H9 (cell line): ENCODE data around the gene CCDC126. TPM values are rescaled to one million over a fixed set of nuclear protein-coding genes. Genes with fewer than 3 reads are reported as not detected.

ENCODE experiments used
- DNase-seq: peaks from one replicate; pipeline ENCODE4 v3.0.0-alpha.2; 2017
- H2AFZ ChIP-seq: one replicate; pipeline ENCODE4 v1.6.1; 2013; ENCODE audit warnings: mild to moderate bottlenecking, low read length, control low read depth, moderate library complexity
- H2AK5ac ChIP-seq: 2 replicates; pipeline ENCODE4 v1.6.1; 2013; ENCODE audit warnings: low read length, control low read depth, mixed read lengths; ENCODE audit not compliant: insufficient read length
- H2BK120ac ChIP-seq: one replicate; pipeline ENCODE4 v1.6.1; 2013; ENCODE audit warnings: low read depth, mild to moderate bottlenecking, low read length, control low read depth, inconsistent platforms; ENCODE audit not compliant: poor library complexity, severe bottlenecking
- H2BK12ac ChIP-seq: 2 replicates; pipeline ENCODE4 v1.6.1; 2013; ENCODE audit warnings: low read length, control low read depth, mixed read lengths, low read depth; ENCODE audit not compliant: insufficient read length
- H2BK15ac ChIP-seq: 2 replicates; pipeline ENCODE4 v1.6.1; 2013; ENCODE audit warnings: low read depth, low read length, control low read depth
- H2BK20ac ChIP-seq: one replicate; pipeline ENCODE4 v1.6.1; 2013; ENCODE audit warnings: low read depth, mild to moderate bottlenecking, low read length, control low read depth, inconsistent platforms; ENCODE audit not compliant: poor library complexity, severe bottlenecking
- H2BK5ac ChIP-seq: 2 replicates; pipeline ENCODE4 v1.6.1; 2013; ENCODE audit warnings: low read length, control low read depth, mixed read lengths; ENCODE audit not compliant: insufficient read length
- H3K14ac ChIP-seq: 2 replicates; pipeline ENCODE4 v1.6.1; 2013; ENCODE audit warnings: low read length, control low read depth; ENCODE audit not compliant: insufficient read depth
- H3K18ac ChIP-seq: 2 replicates; pipeline ENCODE4 v1.6.1; 2013; ENCODE audit warnings: low read depth, mild to moderate bottlenecking, mixed read lengths, low read length, control low read depth; ENCODE audit not compliant: insufficient read length
- H3K23ac ChIP-seq: 2 replicates; pipeline ENCODE4 v1.6.1; 2013; ENCODE audit warnings: low read length, control low read depth, mixed read lengths, low read depth; ENCODE audit not compliant: insufficient read length
- H3K23me2 ChIP-seq: 2 replicates; pipeline ENCODE4 v1.6.1; 2013; ENCODE audit warnings: low read depth, mild to moderate bottlenecking, mixed read lengths, low read length, control low read depth; ENCODE audit not compliant: insufficient read length, poor library complexity, severe bottlenecking
- H3K27ac ChIP-seq: 2 replicates; pipeline ENCODE4 v1.5.1; 2013; ENCODE audit warnings: low read length, control low read depth, mixed read lengths, low read depth; ENCODE audit not compliant: insufficient read length
- H3K27me3 ChIP-seq: 2 replicates; pipeline ENCODE4 v1.6.1; 2013; ENCODE audit warnings: low read length, control low read depth, inconsistent platforms; ENCODE audit not compliant: insufficient read depth
- H3K4ac ChIP-seq: 2 replicates; pipeline ENCODE4 v1.6.1; 2013; ENCODE audit warnings: low read depth, mild to moderate bottlenecking, control low read depth, inconsistent platforms, low read length, moderate library complexity
- H3K4me1 ChIP-seq: 2 replicates; pipeline ENCODE4 v1.6.1; 2013; ENCODE audit warnings: low read length, control low read depth, inconsistent platforms; ENCODE audit not compliant: insufficient read depth
- H3K4me2 ChIP-seq: 2 replicates; pipeline ENCODE4 v1.6.1; 2013; ENCODE audit warnings: low read length, control low read depth, mixed read lengths; ENCODE audit not compliant: insufficient read length, insufficient read depth
- H3K56ac ChIP-seq: 2 replicates; pipeline ENCODE4 v1.6.1; 2013; ENCODE audit warnings: low read depth, mild to moderate bottlenecking, mixed read lengths, low read length, control low read depth; ENCODE audit not compliant: insufficient read length
- H3K79me1 ChIP-seq: 2 replicates; pipeline ENCODE4 v1.6.1; 2013; ENCODE audit warnings: low read depth, mild to moderate bottlenecking, moderate library complexity, low read length, control low read depth, inconsistent platforms; ENCODE audit not compliant: insufficient read depth, poor library complexity, severe bottlenecking
- H3K79me2 ChIP-seq: 2 replicates; pipeline ENCODE4 v1.6.1; 2013; ENCODE audit warnings: low read length, control low read depth, inconsistent platforms; ENCODE audit not compliant: insufficient read depth
- H3K9ac ChIP-seq: 2 replicates; pipeline ENCODE4 v1.6.1; 2013; ENCODE audit warnings: low read length, control low read depth, mixed read lengths; ENCODE audit not compliant: insufficient read length; ENCODE audit errors: extremely low read depth
- H3K9me3 ChIP-seq: one replicate; pipeline ENCODE4 v1.6.1; 2013; ENCODE audit warnings: low read depth, low read length, inconsistent platforms; ENCODE audit not compliant: control insufficient read depth
- H3T11ph ChIP-seq: one replicate; pipeline ENCODE4 v1.6.1; 2013; ENCODE audit warnings: mild to moderate bottlenecking, low read length, control low read depth, inconsistent platforms
- H4K20me1 ChIP-seq: one replicate; pipeline ENCODE4 v1.6.1; 2013; ENCODE audit not compliant: control insufficient read depth, insufficient read length, insufficient read depth
- H4K5ac ChIP-seq: 2 replicates; pipeline ENCODE4 v1.6.1; 2013; ENCODE audit warnings: low read depth, mild to moderate bottlenecking, mixed read lengths, low read length, control low read depth; ENCODE audit not compliant: insufficient read length
- H4K8ac ChIP-seq: replicated peaks from 2 replicates; pipeline ENCODE4 v1.6.1; 2013; ENCODE audit warnings: low read length, control low read depth, mixed read lengths, low read depth; ENCODE audit not compliant: insufficient read length
- H4K91ac ChIP-seq: 2 replicates; pipeline ENCODE4 v1.6.1; 2013; ENCODE audit warnings: low read depth, mild to moderate bottlenecking, moderate library complexity, mixed read lengths, low read length, control low read depth; ENCODE audit not compliant: insufficient read length
- H3K27ac Mint-ChIP-seq, 3 experiments: 2 replicates in 2 of 3; 3 replicates in 1 of 3; pipeline ENCODE4 v1.8.0; 2020 to 2021; ENCODE audit warnings: mixed read lengths in 3 of 3, mild to moderate bottlenecking in 1 of 3, moderate library complexity in 1 of 3
- H3K27me3 Mint-ChIP-seq: 2 replicates; pipeline ENCODE4 v1.8.0; 2021; ENCODE audit warnings: low read depth, mild to moderate bottlenecking, moderate library complexity, mixed read lengths
- H3K36me3 Mint-ChIP-seq, 3 experiments: 2 replicates in 2 of 3; 3 replicates in 1 of 3; pipeline ENCODE4 v1.8.0; 2020 to 2021; ENCODE audit warnings: low read depth in 3 of 3, mixed read lengths in 3 of 3; ENCODE audit not compliant: insufficient read depth in 1 of 3
- H3K4me1 Mint-ChIP-seq, 2 experiments: 2 replicates each; pipeline ENCODE4 v1.8.0; 2020; ENCODE audit warnings: mixed read lengths in 2 of 2
- H3K4me3 Mint-ChIP-seq, 2 experiments: 2 replicates in 1 of 2; 3 replicates in 1 of 2; pipeline ENCODE4 v1.8.0; 2020 to 2021; ENCODE audit warnings: mild to moderate bottlenecking in 2 of 2, mixed read lengths in 2 of 2, moderate library complexity in 1 of 2
- H3K9me3 Mint-ChIP-seq, 2 experiments: 2 replicates in 1 of 2; 3 replicates in 1 of 2; pipeline ENCODE4 v1.8.0; 2020; ENCODE audit warnings: mild to moderate bottlenecking in 2 of 2, mixed read lengths in 2 of 2, moderate library complexity in 1 of 2
- CTCF ChIP-seq: fragments of 200-600 bp; sonication (generic); conservative IDR thresholded peaks from 3 replicates; pipeline ENCODE4 v1.8.0; 2021; ENCODE audit warnings: antibody characterized with exemption, mild to moderate bottlenecking
- WGBS: extraction: QIAGEN DNeasy Blood & Tissue Kit; methylation state at CpG from one replicate; pipeline ENCODE4 v1.1.7; 2013; ENCODE audit warnings: missing lambda C conversion rate, low lambda C conversion rate, mixed read lengths; ENCODE audit not compliant: insufficient read length; ENCODE audit errors: extremely low coverage; 5-methylcytosine and 5-hydroxymethylcytosine counted together
- total RNA-seq: library from RNA; stranded (reverse); gene quantifications from 2 replicates; pipeline ENCODE4 v1.2.1, GENCODE V29; 2021

The CCDC126 gene
- total RNA-seq, 1 experiment from 2014 or later = 4.0 TPM

GRCh38 chr7:23689165-23689564 lies 92.0 kb downstream of the CCDC126 start:
- Histone ChIP-seq H2BK15ac (no peak overlapping the region), H3K18ac (no peak overlapping the region), H3T11ph (no peak overlapping the region), H3K4ac (no peak overlapping the region), H3K56ac (no peak overlapping the region), H4K20me1 (no peaks in the 10 kb centered on the region), H4K5ac (no peak overlapping the region), H3K14ac (no peak overlapping the region), H3K23ac (no peak overlapping the region), H2AK5ac (no peak overlapping the region), H3K79me1 (peaks cover 2% of the 10 kb centered on the region), H2BK5ac (no peak overlapping the region), H3K27me3 (no peaks in the 10 kb centered on the region), H3K9me3 (no peaks in the 10 kb centered on the region), H3K4me1 (no peaks in the 10 kb centered on the region), H4K91ac (no peak overlapping the region), H2AFZ (no peak overlapping the region), H4K8ac (no peak overlapping the region), H3K4me2 (no peak overlapping the region), H2BK12ac (no peak overlapping the region), H2BK120ac (no peak overlapping the region), H3K27ac (no peak overlapping the region), H2BK20ac (no peak overlapping the region), H3K9ac (no peak overlapping the region), H3K79me2 (no peaks in the 10 kb centered on the region; the same call in 1 of the 2 replicates), H3K23me2 (no peaks in the 10 kb centered on the region)
- no CpG with 5 or more reads among the region's 4 CpGs for WGBS
- no peak for TF ChIP-seq CTCF
- Mint-ChIP-seq H3K27me3 (no peaks in the 10 kb centered on the region), H3K9me3 (peaks cover 2 to 4% of the 10 kb centered on the region in 2 experiments; a peak in 3 of 5 replicates), H3K4me3 (no peak overlapping the region), H3K4me1 (peaks cover 4 to 5% of the 10 kb centered on the region in 2 experiments), H3K27ac (no peak overlapping the region), H3K36me3 (peaks cover 44 to 59% (median 47%) of the 10 kb centered on the region in 3 experiments)
- DNase-seq = no peak
